ENCODE results near the gene ENPP7. TPM values are rescaled to one million over a fixed set of nuclear protein-coding genes. Genes with fewer than 3 reads are reported as not detected.

ENPP7 gene
- total RNA-seq, 1 experiment from 2014 or later: not detected

GRCh38 chr17:79720705-79721292 is 9.9 kb upstream of the ENPP7 start:
- Histone ChIP-seq H3K27ac (ENCODE audit: low read depth, low read length) (no peak overlapping the region), H3K79me2 (ENCODE audit: insufficient read depth, low read length) (no peaks in the 10 kb centered on the region), H3K4me2 (ENCODE audit: low read length) (no peak overlapping the region), H3K4me1 (ENCODE audit: control insufficient read depth in 1 of 2, insufficient read depth in 2 of 2, low read length in 2 of 2) (0 out of 4 replicates have a peak, but pooled peaks cover 0 to under 1% of the 10 kb centered on the region in 2 experiments), H4K20me1 (ENCODE audit: insufficient read depth) (no peaks in the 10 kb centered on the region), H3K27me3 (ENCODE audit: insufficient read depth, low read length) (no peaks in the 10 kb centered on the region), H3K4me3 (replicated peaks in 1 of 2; ENCODE audit: low read depth in 1 of 2, low read length in 2 of 2) (no peak overlapping the region), H3K9ac (ENCODE audit: low read length) (no peak overlapping the region), H3K9me2 (ENCODE audit: insufficient read depth) (no peaks in the 10 kb centered on the region), H3K36me3 (ENCODE audit: control insufficient read depth in 1 of 2, insufficient read depth in 2 of 2, low read length in 2 of 2) (no peaks in the 10 kb centered on the region), H2AFZ (ENCODE audit: low read depth, low read length, poor library complexity, severe bottlenecking) (no peak overlapping the region), H3K9me3 (ENCODE audit: control insufficient read depth in 1 of 2, insufficient read depth in 1 of 2, low read depth in 1 of 2, low read length in 2 of 2) (no peaks in the 10 kb centered on the region)
- intact Hi-C loops (cut with micrococcal nuclease): no loop called here
- DNase-seq (ENCODE audit: low read depth, low spot score) (no peak), ATAC-seq (no peak)
- no TSS peak for BruUV-seq (replicated peaks)
- TF ChIP-seq CTCF (IDR thresholded peaks at IDR 0.05 in 2 of 3, conservative IDR thresholded peaks at IDR 0.05 in 1 of 3; ENCODE audit: borderline replicate concordance in 1 of 3, insufficient read depth in 1 of 3, low read depth in 2 of 3, low read length in 2 of 3) (no peak), TCF7L2 (IDR thresholded peaks at IDR 0.05; ENCODE audit: borderline replicate concordance, extremely low read depth, insufficient read depth, insufficient read length) (no peak), SP1 (IDR thresholded peaks at IDR 0.05; ENCODE audit: low read depth) (no peak), POLR2A (IDR thresholded peaks at IDR 0.05; ENCODE audit: borderline replicate concordance, extremely low read depth, insufficient read depth, insufficient read length) (no peak), EGR1 (IDR thresholded peaks at IDR 0.05; ENCODE audit: low read depth) (no peak), MAX (IDR thresholded peaks at IDR 0.05) (no peak), POLR2AphosphoS5 (IDR thresholded peaks at IDR 0.05; ENCODE audit: low read depth, low read length) (no peak)
- ChIA-PET POLR2A (no interaction called here), CTCF (interaction anchor here (1.0 kb wide), 1 partner anchor 12 kb away, joined by 3 read pairs; no protein-coding TSS in a partner anchor), RAD21 (ENCODE audit: low non-redundant PET in 1 of 2, low total read pairs in 2 of 2, uncharacterized antibody in 2 of 2, unreplicated experiment in 2 of 2) (no interaction called here)
